ENCODE data around the gene ACBD4.

ACBD4 gene

GRCh38 chr17:45138911-45139532 lies 3.5 kb downstream of the ACBD4 start:
- no peak for DNase-seq

GRCh38 chr17:45139533-45139920 lies 4.0 kb downstream of the ACBD4 start:
- no peak for DNase-seq

- no peak for DNase-seq
These were observed 7.7 kb downstream of the ACBD4 start for GRCh38 chr17:45143094-45143670.

- peak; percentile 54 for DNase-seq
These were observed 8.3 kb downstream of the ACBD4 start for GRCh38 chr17:45143767-45144198.

- DNase-seq: no peak
These were observed 8.9 kb downstream of the ACBD4 start for GRCh38 chr17:45144199-45145034.

- no peak for DNase-seq
These were observed 9.5 kb downstream of the ACBD4 start for GRCh38 chr17:45145035-45145389.

- DNase-seq: no peak
These were observed 10.7 kb downstream of the ACBD4 start for GRCh38 chr17:45146166-45146565.

GRCh38 chr17:45146592-45146889 lies 11.1 kb downstream of the ACBD4 start:
- DNase-seq: no peak

- DNase-seq: no peak
These were observed 11.5 kb downstream of the ACBD4 start for GRCh38 chr17:45146890-45147580.

GRCh38 chr17:45147581-45148182 lies 12.2 kb downstream of the ACBD4 start:
- DNase-seq: peak; percentile 87

- DNase-seq: peak; percentile 100
These were observed 12.9 kb downstream of the ACBD4 start, which contains the start of gene HEXIM1 for GRCh38 chr17:45148183-45149036. Gene HEXIM1, plus strand, starts transcription at chr17:45148475. Its CDS starts 716 bp downstream, at chr17:45149191.

GRCh38 chr17:45149037-45149668 lies 13.7 kb downstream of the ACBD4 start:
- DNase-seq: peak; percentile 74

GRCh38 chr17:45149669-45150664 lies 14.5 kb downstream of the ACBD4 start:
- DNase-seq: peak; percentile 37

- DNase-seq: no peak
These were observed 15.7 kb downstream of the ACBD4 start for GRCh38 chr17:45150911-45151809.

- no peak for DNase-seq
These were observed 19.5 kb downstream of the ACBD4 start for GRCh38 chr17:45155029-45155428.

GRCh38 chr17:45155483-45155882 lies 20.0 kb downstream of the ACBD4 start:
- DNase-seq: no peak

- DNase-seq: no peak
These were observed 20.8 kb downstream of the ACBD4 start for GRCh38 chr17:45156242-45156641.

- peak; percentile 64 for DNase-seq
These were observed 25.2 kb downstream of the ACBD4 start for GRCh38 chr17:45160447-45161287.

Data from CD4-positive, alpha-beta T cell treated with Interleukin-15 for 1 hour (primary cell).